ENCODE data around the gene PDXP.

PDXP gene

DNA sequence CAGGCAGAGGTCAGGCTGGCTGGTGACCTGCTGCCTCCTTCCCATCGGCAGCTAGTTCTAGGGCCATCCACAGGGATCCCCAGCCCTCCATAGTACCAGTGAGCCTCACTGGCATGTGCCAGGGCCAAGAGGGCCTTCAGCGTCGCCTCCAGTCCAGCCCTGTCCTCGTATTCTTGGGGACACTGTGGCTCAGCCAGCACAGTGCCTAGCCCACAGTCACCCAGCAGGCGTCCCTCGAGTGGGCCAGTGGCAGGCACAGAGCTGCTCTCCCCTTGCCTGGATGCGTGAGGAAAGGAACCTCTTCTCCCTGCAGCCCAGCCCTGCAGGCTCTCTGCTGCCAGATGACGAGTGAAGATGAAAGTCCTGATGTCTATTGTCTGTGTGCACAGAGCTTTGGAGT lies 29.7 kb upstream of the PDXP start:
- DNase-seq (ENCODE audit: low read depth) = no peak

DNA sequence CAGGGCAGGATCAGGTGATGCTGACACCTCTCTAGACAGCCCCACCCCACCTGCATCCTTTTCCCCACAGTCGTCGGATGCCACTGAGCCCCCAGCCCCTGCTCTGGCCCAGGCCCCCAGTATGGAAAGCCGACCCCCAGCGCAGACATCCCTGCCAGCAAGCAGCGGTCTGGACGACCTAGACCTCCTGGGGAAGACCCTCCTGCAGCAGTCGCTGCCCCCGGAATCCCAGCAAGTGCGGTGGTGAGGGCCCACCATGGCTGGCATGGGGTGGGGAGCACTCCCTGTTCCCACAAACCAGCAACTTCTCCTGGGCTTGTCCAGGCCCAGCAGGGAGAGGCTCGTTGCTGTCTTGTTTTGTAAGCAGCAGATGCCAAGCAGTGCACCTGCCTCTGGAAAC lies 28.6 kb upstream of the PDXP start:
- no peak for DNase-seq (ENCODE audit: low read depth)

DNA sequence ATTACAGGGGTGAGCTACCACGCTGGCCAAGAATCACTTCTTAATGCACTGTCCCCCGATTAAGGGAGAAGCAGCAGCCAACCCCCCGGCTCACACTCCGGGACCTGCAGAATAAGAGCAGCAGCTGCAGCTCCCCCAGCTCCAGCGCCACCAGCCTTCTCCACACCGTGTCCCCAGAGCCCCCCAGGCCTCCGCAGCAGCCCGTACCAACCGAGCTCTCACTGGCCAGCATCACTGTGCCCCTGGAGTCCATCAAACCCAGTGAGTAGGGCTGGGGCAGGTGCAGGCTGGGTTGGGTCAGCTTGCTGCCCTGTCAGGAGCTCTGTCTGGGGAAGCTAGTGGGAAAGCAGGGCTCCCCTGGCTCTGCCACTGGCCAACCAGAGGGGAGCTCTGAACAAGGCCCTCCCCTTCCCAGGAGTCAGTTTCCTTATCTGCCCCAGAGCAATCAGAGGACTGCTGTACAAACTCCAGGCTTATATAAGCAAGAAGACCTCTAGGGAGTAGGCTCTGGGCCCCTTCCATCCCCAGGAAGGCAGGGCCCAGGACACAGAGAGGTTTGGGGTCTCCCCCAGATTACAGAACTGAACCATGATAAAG lies 27.6 kb upstream of the PDXP start:
- no peak for DNase-seq (ENCODE audit: low read depth)

DNA sequence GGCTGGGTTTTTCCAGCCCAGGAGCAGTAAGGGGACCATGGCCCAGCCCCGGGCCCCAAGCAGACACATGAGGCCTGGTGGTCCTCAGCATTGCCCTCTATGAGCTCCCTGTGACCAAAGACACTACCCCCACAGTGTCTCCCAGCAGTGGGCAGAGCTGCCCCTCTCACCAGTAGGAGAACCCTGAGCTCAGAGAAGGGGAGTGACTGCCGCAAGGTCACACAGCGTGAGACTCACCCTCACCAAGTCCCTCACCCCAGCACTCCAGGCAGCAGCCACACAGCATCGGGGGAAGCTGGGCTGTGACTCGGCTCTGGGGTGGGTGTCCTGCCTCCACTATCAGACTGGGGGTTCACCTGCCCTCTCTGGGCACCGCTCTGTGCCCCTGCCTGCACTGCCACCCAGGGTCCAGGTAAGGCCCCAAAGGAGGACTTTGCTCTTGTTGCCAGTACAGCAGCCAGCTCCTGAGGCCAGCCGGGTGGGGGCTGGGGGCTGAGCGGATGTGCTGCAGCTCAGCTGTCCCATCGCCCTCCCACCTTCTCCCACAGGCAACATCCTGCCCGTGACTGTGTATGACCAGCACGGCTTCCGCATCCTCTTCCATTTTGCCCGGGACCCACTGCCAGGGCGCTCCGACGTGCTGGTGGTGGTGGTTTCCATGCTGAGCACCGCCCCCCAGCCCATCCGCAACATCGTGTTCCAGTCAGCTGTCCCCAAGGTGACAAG lies 26.9 kb upstream of the PDXP start:
- no peak for DNase-seq (ENCODE audit: low read depth)

DNA sequence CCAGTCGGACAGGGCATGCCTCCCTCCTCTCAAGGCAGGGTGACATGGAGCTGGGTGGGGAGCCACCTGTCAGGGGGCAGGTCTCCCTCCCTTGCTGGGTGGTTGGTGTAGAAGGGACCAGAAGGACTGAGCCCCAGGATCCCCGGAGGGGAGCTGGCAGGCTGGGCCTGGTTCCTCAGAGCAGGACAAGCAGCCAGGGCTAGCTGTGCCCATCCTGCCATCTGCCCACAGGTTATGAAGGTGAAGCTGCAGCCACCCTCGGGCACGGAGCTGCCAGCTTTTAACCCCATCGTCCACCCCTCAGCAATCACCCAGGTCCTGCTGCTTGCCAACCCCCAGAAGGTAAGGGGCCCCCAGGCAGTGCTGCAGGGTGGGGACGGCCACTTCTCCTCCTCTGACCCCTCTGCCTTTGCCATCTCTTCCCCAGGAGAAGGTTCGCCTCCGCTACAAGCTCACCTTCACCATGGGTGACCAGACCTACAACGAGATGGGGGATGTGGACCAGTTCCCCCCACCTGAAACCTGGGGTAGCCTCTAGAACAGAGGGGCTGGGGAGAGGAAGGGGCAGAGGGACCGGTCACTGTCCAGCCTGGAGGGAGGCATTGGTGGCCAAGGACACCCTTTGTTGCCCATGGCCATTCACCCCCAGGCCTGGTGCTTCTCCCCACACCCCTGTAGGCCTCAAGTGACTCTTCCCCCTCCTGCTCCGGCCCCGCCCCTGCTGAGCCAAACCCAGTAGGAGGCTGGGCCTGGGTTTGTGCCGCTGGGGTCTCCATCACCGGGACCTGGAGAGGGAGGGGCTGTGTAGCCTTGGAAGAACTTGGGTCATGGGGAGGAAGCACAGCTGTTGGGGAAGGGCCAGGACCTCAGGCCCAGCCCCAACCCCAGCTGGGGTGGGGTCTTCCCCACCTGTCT lies 26.1 kb upstream of the PDXP start:
- no peak for DNase-seq (ENCODE audit: low read depth)

DNA sequence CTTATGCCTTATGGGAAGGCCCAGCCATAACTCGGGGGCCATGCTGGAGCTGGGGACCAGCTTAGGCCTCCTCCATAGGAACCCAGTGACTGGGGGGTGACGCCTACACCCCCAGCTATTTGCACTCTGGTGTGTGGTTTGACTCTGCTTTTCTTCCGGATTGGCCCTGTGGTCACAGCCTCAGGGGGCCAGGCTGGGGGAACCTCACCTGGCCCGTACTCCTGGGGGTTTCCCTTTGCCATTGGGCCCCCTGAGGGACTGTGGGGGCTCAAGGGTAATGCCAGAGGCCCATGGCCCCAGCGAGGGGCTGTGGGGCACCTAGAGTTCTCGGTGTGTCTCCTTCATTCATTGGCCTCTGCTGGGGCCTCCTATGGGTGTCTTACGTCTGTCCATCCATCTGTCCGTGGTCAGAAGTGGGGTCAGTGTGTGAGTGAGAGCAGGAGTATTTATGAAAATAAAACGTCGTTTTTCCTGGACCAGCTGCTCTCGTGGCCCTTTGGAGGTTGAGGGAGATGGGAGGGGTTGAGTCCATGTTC lies 25.4 kb upstream of the PDXP start:
- no peak for DNase-seq (ENCODE audit: low read depth)

DNA sequence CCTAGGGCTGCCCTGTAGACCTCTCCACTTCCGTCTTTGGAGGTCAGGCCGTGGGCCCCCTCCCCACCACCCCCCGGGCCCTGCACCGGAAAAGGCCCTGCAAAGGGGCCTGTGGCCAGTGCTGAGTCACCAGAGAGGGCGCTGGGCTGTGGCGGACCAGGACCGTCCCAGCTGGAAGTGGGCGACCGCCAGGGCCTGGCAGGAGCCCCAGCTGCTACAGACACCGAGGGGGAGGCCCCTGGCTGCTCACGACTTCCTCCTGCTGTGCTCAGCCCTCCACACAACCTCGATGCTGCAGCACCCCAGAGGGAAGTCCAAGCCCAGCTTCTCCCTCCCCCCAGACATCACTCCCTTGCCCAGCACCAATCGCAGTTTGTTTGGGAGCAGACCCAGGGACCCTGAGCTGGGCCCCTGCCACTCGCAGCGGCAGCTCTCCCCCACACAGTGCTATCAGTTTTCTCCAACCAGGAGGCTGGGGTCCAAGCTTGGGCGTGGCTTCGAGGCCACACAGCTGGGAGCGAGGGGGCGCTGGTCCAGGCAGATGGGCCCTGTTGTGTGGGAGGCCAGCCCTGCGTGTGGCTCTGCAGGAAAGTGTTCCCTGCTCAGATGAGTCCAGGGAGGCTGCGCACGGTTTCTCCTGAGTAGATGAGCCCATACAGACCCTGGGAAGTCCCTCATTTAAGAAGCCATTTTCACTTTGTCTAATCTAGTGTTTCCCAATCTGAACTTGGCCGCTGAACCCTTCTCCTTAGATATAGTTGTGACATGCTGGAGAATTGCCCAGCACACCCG lies 24.7 kb upstream of the PDXP start:
- no peak for DNase-seq (ENCODE audit: low read depth)

DNA sequence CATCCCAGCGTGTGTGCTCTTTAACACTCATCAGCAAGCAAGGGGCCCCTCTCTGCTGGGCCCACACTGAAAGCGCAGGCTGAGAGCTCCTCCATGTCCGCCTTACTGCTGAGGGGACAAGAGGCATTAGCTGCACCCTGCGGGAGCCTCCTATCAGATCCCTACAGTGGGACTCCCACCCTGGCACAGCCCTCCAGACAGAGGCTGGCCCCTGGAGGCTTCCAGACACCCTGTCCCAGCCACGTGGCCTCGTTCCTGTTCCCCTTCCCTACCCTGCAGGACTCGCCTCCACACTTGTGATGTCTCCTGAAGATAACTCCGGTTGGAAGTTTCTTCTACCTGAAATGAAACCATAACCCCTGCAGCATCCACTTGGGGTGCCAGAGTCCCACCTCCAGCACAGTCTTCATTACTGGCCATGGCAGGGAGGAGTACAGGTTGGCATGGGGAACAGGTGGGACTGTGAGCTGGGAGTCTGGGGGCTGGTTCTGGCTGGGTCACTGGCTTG lies 24.1 kb upstream of the PDXP start:
- no peak for DNase-seq (ENCODE audit: low read depth)

DNA sequence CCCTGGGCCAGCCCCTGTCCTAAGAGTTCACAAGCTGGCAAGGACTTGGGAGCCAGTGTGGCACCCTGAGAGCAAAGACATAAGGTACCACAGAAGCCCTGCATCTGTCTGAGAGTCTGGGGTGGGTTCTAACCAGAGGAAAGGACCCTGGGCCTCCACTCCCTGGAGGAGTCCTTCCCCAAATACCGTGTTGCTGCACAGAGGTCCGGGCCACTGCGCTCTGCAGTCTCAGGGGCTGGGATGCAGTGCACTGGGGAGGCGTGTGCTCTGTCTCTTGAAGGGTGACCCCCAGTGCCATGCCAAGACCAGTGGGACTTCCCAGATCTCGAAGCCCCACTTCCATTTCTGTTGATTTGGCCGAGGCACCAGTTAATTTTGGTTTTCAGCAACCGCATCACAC lies 23.4 kb upstream of the PDXP start:
- DNase-seq (ENCODE audit: low read depth) = no peak

DNA sequence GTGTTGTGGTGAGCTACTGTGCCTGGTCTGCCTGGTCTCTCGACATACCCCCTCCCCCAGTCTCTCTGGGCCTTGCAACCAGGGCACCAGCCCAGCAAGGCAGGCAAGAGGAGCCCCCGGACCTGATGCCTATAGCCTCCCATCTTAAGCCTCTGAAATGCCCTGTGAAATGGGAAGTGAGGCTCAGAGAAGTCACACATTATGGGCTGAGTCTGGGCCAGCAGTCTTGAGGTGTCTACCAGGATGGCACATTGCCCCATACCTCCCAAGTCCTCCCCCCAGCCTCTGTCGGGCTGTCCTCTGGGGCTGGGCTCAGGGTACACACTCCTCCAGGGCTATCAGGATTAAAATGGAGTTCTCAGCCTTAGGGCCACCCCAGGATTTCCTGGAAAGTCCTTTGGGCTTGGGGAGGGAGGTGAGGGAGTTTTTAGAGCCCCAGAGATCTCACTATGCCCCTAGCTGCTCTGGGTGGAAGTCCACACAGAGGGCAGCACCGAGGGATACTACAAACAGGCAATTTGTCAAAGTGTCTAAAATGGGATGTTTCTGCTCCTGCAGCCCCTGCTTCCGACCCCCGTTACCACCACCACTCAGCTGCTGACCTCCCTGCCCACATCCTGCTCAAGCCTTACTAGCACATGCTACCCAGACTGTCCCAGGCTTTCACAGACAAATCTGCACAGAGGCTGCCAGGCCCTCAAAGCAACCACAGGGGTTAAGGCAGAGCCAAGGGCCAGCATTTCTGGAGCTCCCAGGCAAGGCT lies 22.2 kb upstream of the PDXP start:
- DNase-seq (ENCODE audit: low read depth) = no peak

DNA sequence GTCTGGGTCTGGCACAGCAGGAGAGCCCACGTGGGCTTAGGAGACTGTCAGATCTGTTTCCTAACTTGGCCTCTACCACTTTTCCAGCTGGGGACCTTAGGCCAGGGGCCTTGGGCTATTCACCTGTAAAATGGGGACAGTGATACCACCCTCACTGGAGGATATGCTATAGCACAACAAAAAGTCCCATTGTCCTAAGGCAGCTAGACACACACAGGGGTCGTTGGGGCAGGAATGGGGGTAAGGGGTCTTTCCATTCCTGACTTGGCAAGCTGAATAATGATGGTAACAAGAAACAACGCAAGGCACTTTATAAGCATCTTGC lies 21.6 kb upstream of the PDXP start:
- no peak for DNase-seq (ENCODE audit: low read depth)

DNA sequence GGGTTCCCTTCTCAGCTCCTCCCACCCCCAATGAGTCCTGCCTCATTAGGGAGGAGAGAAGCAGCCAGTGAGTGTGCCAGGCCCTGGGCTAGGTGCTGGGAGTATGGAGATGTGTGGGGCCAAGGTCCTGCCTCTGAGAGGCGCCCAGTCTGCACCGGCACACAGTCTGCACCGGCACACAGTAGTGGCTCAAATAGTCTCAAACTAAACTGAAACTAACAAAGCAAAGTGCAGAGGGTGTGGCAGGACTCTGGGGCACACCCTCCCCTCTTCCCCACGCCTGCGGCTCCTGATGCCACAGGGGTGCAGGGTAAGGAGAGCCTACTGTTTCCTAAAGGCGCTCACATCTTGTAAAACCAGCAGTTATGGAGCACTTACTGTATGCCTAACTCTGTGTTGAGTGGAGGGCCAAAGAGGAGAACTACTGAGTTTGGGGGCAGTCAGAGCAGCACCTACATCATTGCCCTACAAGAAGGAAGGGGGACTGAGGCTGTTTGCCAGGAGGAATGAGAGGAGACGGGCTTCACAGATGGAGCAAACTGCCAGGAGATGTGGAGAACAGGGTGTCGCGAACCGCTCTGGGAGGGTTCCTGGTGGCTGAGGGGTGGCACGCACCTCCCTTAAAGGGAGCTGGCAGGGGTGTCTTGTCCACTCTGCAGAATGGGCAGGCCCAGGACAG lies 20.0 kb upstream of the PDXP start:
- no peak for DNase-seq (ENCODE audit: low read depth)

DNA sequence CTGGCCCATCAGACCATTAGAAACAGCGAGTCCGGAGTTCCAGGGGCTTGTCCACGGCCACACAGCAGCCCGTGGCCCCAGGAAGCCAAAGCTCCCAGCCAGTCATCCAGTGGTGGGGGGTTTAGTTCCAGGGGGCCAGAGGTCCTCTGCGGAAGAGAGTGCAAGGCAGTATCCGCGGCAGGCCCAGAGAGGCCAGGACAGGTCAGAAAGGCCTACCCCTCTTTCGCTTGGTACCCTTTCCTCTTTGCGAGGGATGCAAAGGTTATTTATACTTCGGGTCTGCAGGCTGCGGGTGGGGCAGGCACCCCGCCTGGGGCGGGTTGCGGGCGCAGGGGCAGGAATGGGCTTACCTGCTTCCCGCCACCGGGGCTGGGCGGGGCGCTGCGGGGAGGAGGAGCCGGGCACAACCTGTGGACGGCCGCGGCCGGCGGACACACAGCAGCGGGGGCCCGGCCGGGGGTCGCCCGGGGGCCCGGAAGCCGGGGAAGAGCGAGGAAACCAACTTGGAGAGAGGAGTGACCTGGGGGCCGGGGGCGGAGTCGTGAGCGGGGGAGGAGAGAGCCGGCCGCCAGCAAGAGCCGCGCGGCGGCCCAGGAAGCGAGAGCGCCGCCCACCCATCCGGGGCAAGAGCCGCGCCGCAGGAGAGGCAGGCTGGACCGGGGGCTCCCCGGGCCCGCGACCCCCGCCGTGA lies 19.3 kb upstream of the PDXP start, which contains the start of gene SH3BP1:
SH3BP1 (plus strand) TSS at position 600 of the 691 bp plus-strand sequence. CDS start 119 bp downstream, outside the sequence.
- peak; percentile 36 for DNase-seq (ENCODE audit: low read depth)

DNA sequence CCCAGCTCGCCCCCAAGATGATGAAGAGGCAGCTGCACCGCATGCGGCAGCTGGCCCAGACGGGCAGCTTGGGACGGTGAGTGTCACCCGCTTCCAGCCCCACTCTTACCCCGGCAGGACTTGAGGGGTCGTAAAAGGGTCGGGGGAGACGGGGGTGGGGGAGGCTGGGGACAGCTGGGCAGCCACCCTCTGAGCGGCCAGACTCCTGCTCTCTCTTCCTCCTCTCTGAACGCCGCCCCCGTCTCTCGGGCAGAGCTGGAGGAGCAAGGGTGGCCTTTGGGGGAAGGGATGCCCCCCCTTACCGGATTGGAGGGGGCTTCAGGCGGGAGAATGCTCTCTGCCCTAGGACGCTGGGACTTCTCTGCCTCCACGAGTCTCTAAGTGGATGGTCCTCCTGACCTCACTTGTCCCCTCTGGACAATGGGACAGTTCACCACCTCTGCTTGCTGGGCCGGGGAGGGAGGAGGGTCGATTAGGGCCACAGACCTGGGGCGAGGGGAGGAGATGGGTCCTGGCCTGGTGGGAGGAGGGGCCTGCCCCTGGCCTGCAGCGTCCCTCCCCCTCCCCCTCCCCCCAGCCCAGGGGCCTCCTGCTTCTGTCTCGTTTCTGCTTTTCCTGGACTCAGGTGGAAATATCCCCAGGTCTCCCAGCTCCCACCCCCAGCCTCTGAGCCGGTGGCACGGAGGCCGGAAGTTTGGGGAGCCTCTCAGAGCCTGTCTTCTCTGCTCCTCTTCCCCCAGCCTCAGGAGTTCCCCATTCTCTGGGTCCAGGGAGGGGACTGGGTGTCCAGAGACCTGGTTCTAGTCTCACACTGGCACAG lies 18.5 kb upstream of the PDXP start:
- DNase-seq (ENCODE audit: low read depth) = no peak

DNA sequence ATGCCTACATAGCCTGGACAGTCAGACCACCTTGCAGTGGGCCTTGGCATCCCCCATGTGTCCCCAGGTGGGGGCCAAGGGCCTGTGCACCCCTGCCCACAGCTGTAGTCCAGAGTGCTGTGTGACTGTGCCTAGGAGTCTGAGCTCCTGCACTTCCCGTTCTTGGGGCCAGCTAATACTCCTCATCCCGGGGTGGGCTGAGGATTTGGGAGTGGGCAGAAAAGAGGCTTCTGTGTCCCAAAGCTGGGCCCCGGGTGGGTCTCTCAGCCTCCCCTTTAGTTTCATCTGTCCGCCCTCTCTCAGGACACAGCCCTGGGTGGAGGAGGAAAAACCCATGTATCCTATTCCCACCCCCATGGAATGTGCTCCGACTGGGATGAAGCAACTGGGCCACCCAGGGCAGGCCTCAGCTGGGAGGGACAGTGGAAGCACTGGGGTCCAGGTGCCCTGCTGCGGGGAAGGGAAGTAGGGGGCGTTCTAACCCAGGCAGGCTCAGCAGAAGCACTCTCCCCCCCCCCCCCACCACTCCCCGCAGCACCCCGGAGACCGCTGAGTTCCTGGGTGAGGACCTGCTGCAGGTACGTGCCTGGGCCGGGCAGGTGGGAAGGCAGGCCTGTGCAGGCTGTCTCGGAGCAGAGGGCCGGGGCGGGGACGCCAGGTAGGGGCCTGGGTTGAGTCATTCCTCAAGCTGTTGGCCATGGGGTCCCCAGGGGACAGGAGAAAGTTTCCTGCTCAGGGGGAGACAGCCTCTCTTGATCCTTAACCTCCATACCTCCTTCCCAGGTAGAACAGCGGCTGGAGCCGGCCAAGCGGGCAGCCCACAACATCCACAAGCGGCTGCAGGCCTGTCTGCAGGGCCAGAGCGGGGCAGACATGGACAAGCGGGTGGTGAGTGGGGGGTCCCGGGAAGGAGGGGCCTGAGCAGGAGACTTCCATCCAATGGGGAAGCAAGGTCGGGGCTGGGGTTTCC lies 17.6 kb upstream of the PDXP start:
- DNase-seq (ENCODE audit: low read depth) = no peak

DNA sequence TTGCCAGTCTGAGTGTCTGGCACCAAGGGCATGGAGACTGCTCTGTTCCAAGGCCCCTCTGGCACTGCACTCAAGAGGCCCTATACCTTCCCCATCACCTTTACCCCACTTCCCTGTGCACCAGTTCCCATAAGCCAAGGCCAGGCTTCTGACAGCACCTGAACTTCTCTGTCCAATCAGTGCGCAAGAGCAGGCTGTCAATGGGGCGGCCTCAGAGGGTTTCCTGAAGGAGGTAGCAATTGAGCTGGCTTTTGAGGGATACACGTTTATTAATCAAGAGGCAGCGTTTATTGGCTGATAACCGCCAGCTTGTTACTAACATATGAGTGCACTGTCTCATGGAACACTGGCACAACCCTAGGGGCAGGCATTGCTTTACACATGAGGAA lies 17.0 kb upstream of the PDXP start:
- no peak for DNase-seq (ENCODE audit: low read depth)

DNA sequence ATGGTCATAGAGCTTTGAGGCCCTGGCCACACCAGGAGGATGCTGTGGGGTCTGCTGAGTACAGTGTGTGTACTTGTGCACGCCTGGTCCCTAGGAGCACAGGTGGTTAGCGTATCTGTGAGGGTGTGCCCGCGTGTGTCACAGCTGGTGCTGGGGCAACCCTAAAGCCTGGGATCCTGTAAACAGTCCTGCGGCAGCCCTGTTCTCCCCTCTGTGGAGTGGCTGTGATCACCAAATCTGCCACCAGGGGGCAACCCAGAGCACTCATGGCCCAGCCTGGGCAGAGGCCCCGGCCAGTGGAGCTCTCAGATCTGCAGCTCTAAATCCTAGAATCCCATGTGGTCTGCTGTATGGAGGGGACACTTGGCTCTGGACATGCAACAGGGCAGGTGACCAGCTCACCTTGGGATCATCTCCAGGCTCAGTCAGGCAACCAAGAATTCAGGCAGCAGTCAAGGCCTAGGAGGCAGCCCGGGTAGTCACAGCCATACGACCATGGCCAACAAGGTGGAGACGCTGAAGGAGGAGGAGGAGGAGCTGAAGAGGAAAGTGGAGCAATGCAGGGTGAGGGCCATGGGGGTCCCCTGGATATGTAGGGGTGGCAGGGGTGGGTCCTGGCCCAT lies 15.2 kb upstream of the PDXP start:
- peak; percentile 75 for DNase-seq (ENCODE audit: low read depth)
